HepG2 (cell line): Measurements from ENCODE around the gene NOTUM. TPM values are rescaled to one million over a fixed set of nuclear protein-coding genes. Genes with fewer than 3 reads are reported as not detected.

Experiments
- ATF1 ChIP-seq: IDR thresholded peaks from 2 replicates; pipeline ENCODE4 v1.6.1; 2016; ENCODE audit warnings: mild to moderate bottlenecking, control low read depth
- ATF7-NPFF ChIP-seq: sonication (generic); formaldehyde crosslinking; IDR thresholded peaks from 2 replicates; pipeline ENCODE4 v1.8.1; 2023; ENCODE audit warnings: mild to moderate bottlenecking, low read depth, missing genetic modification reagents, moderate library complexity
- CEBPG ChIP-seq: IDR thresholded peaks from 2 replicates; pipeline ENCODE4 v1.6.1; 2016
- EHMT2 ChIP-seq: fragments of 200-600 bp; sonication (generic); IDR thresholded peaks from 2 replicates; pipeline ENCODE4 v1.7.0; 2017; ENCODE audit warnings: antibody characterized with exemption, low read depth, low read length, borderline replicate concordance
- ETS1 ChIP-seq: sonication (generic); formaldehyde crosslinking; IDR thresholded peaks from 2 replicates; pipeline ENCODE4 v1.4.0; 2020; ENCODE audit warnings: missing genetic modification reagents
- FOXP4 ChIP-seq: sonication (generic); formaldehyde crosslinking; IDR thresholded peaks from 2 replicates; pipeline ENCODE4 v1.4.0; 2020; ENCODE audit warnings: missing genetic modification reagents
- IRF2 ChIP-seq: IDR thresholded peaks from 2 replicates; pipeline ENCODE4 v1.6.1; 2018; ENCODE audit warnings: missing genetic modification reagents, missing compliant biosample characterization
- KLF12 ChIP-seq: sonication (generic); formaldehyde crosslinking; IDR thresholded peaks from 2 replicates; pipeline ENCODE4 v1.4.0; 2020; ENCODE audit warnings: missing genetic modification reagents, borderline replicate concordance
- KLF13 ChIP-seq: sonication (generic); formaldehyde crosslinking; IDR thresholded peaks from 2 replicates; pipeline ENCODE4 v1.4.0; 2020; ENCODE audit warnings: mild to moderate bottlenecking, missing genetic modification reagents
- KLF15 ChIP-seq: sonication (generic); formaldehyde crosslinking; IDR thresholded peaks from 2 replicates; pipeline ENCODE4 v1.8.1; 2023; ENCODE audit warnings: borderline replicate concordance, mild to moderate bottlenecking, inconsistent platforms, missing genetic modification reagents, mixed read lengths
- MAFG ChIP-seq: sonication (generic); formaldehyde crosslinking; IDR thresholded peaks from 2 replicates; pipeline ENCODE4 v1.5.1; 2020; ENCODE audit warnings: mild to moderate bottlenecking, missing genetic modification reagents
- MXD3 ChIP-seq: IDR thresholded peaks from 2 replicates; pipeline ENCODE4 v1.6.1; 2016; ENCODE audit warnings: mild to moderate bottlenecking, missing biosample characterization, missing genetic modification reagents
- NR2C2 ChIP-seq: sonication (generic); formaldehyde crosslinking; IDR thresholded peaks from 2 replicates; pipeline ENCODE4 v1.4.0; 2020; ENCODE audit warnings: missing genetic modification reagents, mild to moderate bottlenecking, moderate library complexity, borderline replicate concordance
- NR2F2 ChIP-seq: IDR thresholded peaks from 2 replicates; pipeline ENCODE4 v1.6.1; 2012; ENCODE audit warnings: low read depth, inconsistent platforms, borderline replicate concordance
- RBAK ChIP-seq: sonication (generic); formaldehyde crosslinking; IDR thresholded peaks from 2 replicates; pipeline ENCODE4 v1.5.1; 2020; ENCODE audit warnings: mild to moderate bottlenecking, missing genetic modification reagents
- RBM39 ChIP-seq: fragments of 200-400 bp; formaldehyde crosslinking; IDR thresholded peaks from one replicate; pipeline ENCODE4 v1.6.1; 2018; ENCODE audit warnings: antibody characterized with exemption, mild to moderate bottlenecking, low read depth, low read length; ENCODE audit not compliant: poor library complexity, severe bottlenecking
- SIN3B ChIP-seq: fragments of 150-350 bp; IDR thresholded peaks from 2 replicates; pipeline ENCODE4 v1.6.1; 2014; ENCODE audit warnings: low read length
- SMARCC2 ChIP-seq: fragments of 450-650 bp; IDR thresholded peaks from 2 replicates; pipeline ENCODE4 v1.6.1; 2017; ENCODE audit warnings: antibody characterized with exemption, mild to moderate bottlenecking
- U2AF1 ChIP-seq: fragments of 200-400 bp; formaldehyde crosslinking; optimal IDR thresholded peaks from 2 replicates; pipeline ENCODE3; 2017; ENCODE audit warnings: mild to moderate bottlenecking, low read depth, low read length
- ZBTB46 ChIP-seq: sonication (generic); formaldehyde crosslinking; IDR thresholded peaks from 2 replicates; pipeline ENCODE4 v1.4.0; 2020; ENCODE audit warnings: mild to moderate bottlenecking, missing genetic modification reagents, borderline replicate concordance
- ZNF274 ChIP-seq: sonication (generic); formaldehyde crosslinking; IDR thresholded peaks from 2 replicates; pipeline ENCODE4 v1.5.1; 2020; ENCODE audit warnings: mild to moderate bottlenecking, missing genetic modification reagents
- ZNF3 ChIP-seq: IDR thresholded peaks from 2 replicates; pipeline ENCODE4 v1.7.0; 2017; ENCODE audit warnings: inconsistent platforms
- ZNF30 ChIP-seq: sonication (generic); formaldehyde crosslinking; IDR thresholded peaks from 2 replicates; pipeline ENCODE4 v1.5.0; 2020; ENCODE audit warnings: mild to moderate bottlenecking, missing genetic modification reagents
- ZNF451 ChIP-seq: sonication (generic); formaldehyde crosslinking; IDR thresholded peaks from 2 replicates; pipeline ENCODE4 v1.5.0; 2020; ENCODE audit warnings: mild to moderate bottlenecking, missing genetic modification reagents
- ZNF546 ChIP-seq: sonication (generic); formaldehyde crosslinking; conservative IDR thresholded peaks from 2 replicates; pipeline ENCODE4 v1.8.1; 2023; ENCODE audit warnings: mild to moderate bottlenecking, missing genetic modification reagents
- ZNF644 ChIP-seq: IDR thresholded peaks from 2 replicates; pipeline ENCODE4 v1.6.1; 2016; ENCODE audit warnings: low read depth
- polyA plus RNA-seq, 8 experiments: library from polyadenylated mRNA; depleted of rRNA in 3 of 8; stranded (reverse) in 7 of 8; unstranded in 1 of 8; fragments of >200 nt; fragmentation: Illumina TruSeq in 4 of 8; extraction: Trizol in 4 of 8; gene quantifications; 2 replicates each; pipeline versions ENCODE4 v1.2.1 to v1.2.3, GENCODE V29; 2011 to 2016; ENCODE audit warnings: low read depth in 4 of 8, missing spikeins in 1 of 8, mixed read lengths in 1 of 8; ENCODE audit not compliant: insufficient read depth in 1 of 8
- total RNA-seq, 5 experiments: library from RNA; depleted of rRNA; stranded (reverse); fragments of >200 nt; fragmentation: Illumina TruSeq; extraction: Trizol; gene quantifications; 2 replicates each; pipeline ENCODE4 v1.2.3, GENCODE V29; 2016; ENCODE audit warnings: low read depth in 1 of 5

Gene NOTUM
- total and polyA plus RNA-seq, 2 of the 13 experiments (the other 11 are each of a cell fraction or from before 2014, with no cell fraction given): 150 to 160 TPM

GRCh38 chr17:82003411-82004381 is 42.7 kb upstream of the NOTUM start (continued):
- TF ChIP-seq KLF12 (CRISPR knock-in tag) (0 out of 2 replicates have a peak, but pooled peaks have one; percentile 61), RBAK (CRISPR knock-in tag) (no peak), KLF15 (no peak; the same call in 1 of the 2 replicates), ZNF3 (no peak), U2AF1 (peak; percentile 70), ZNF274 (CRISPR knock-in tag) (peak; percentile 92), ZBTB46 (no peak; the same call in none of the 2 replicates), EHMT2 (no peak), ZNF546 (CRISPR knock-in tag) (0 out of 2 replicates have a peak, but pooled peaks have one; percentile 73), ZNF644 (CRISPR knock-in tag) (no peak), RBM39 (peak; percentile 58), NR2C2 (peak; percentile 59; the same call in 1 of the 2 replicates), IRF2 (CRISPR knock-in tag) (peak; percentile 73; the same call in 1 of the 2 replicates), ZNF30 (no peak), SMARCC2 (no peak), ZNF451 (CRISPR knock-in tag) (0 out of 2 replicates have a peak, but pooled peaks have one; percentile 69), MXD3 (peak; percentile 91), FOXP4 (peak; percentile 56), KLF13 (CRISPR knock-in tag) (no peak), CEBPG (peak; percentile 31; the same call in 1 of the 2 replicates), ATF7-NPFF (CRISPR knock-in tag) (peak; percentile 63; the same call in 1 of the 2 replicates), ETS1 (0 out of 2 replicates have a peak, but pooled peaks have one; percentile 31), SIN3B (no peak), ATF1 (CRISPR knock-in tag) (no peak), MAFG (CRISPR knock-in tag) (no peak), NR2F2 (no peak)
